Astrocyte (in vitro differentiated cells and primary cell): ENCODE measurements around the gene KIF27. TPM values are rescaled to one million over a fixed set of nuclear protein-coding genes. Genes with fewer than 3 reads are reported as not detected.
"Not testable (repeated sequence)": the region's sequence is repeated elsewhere in the genome, so short reads cannot be mapped to it uniquely, and the experiment has no call there.

Experiments used
- DNase-seq: peaks from one replicate; pipeline ENCODE4 v3.0.0-alpha.2; 2010; ENCODE audit warnings: low read depth
- FAIRE-seq: peaks from 2 replicates; lab custom pipeline; 2011; peaks lifted over from hg19 to GRCh38; lab: Jason Lieb, UNC
- H2AFZ ChIP-seq: 2 replicates; pipeline ENCODE4 v1.6.0; 2012; ENCODE audit warnings: low read depth, low read length, inconsistent platforms
- H3K27ac ChIP-seq: 2 replicates; pipeline ENCODE4 v1.5.1; 2011; ENCODE audit warnings: low read depth, low read length, inconsistent platforms
- H3K27me3 ChIP-seq: 2 replicates; pipeline ENCODE4 v1.6.0; 2011; ENCODE audit warnings: low read length, inconsistent platforms; ENCODE audit not compliant: insufficient read depth
- H3K36me3 ChIP-seq: 2 replicates; pipeline ENCODE4 v1.5.1; 2011; ENCODE audit warnings: low read length, inconsistent platforms; ENCODE audit not compliant: insufficient read depth
- H3K4me1 ChIP-seq: 2 replicates; pipeline ENCODE4 v1.5.1; 2011; ENCODE audit warnings: low read length, inconsistent platforms; ENCODE audit not compliant: insufficient read depth
- H3K4me2 ChIP-seq: 2 replicates; pipeline ENCODE4 v1.6.0; 2012; ENCODE audit warnings: low read length, inconsistent platforms
- H3K4me3 ChIP-seq: 2 replicates; pipeline ENCODE4 v1.5.1; 2011; ENCODE audit warnings: low read depth, mild to moderate bottlenecking, low read length, inconsistent platforms; ENCODE audit not compliant: insufficient read depth
- H3K79me2 ChIP-seq: 2 replicates; pipeline ENCODE4 v1.6.0; 2012; ENCODE audit warnings: mild to moderate bottlenecking, low read length, inconsistent platforms; ENCODE audit not compliant: insufficient read depth
- H3K9ac ChIP-seq: 2 replicates; pipeline ENCODE4 v1.6.0; 2012; ENCODE audit warnings: mild to moderate bottlenecking, low read length, inconsistent platforms
- H3K9me3 ChIP-seq: 2 replicates; pipeline ENCODE4 v1.5.1; 2012; ENCODE audit warnings: low read depth, mild to moderate bottlenecking, low read length, inconsistent platforms; ENCODE audit not compliant: insufficient read depth
- H4K20me1 ChIP-seq: 2 replicates; pipeline ENCODE4 v1.6.0; 2012; ENCODE audit warnings: low read length, inconsistent platforms; ENCODE audit not compliant: insufficient read depth
- H3K27ac Mint-ChIP-seq: one replicate; pipeline ENCODE4 v1.8.0; 2021; ENCODE audit warnings: mild to moderate bottlenecking, mixed read lengths; ENCODE audit not compliant: unreplicated experiment
- H3K27me3 Mint-ChIP-seq: one replicate; pipeline ENCODE4 v1.8.0; 2021; ENCODE audit warnings: low read depth, mixed read lengths; ENCODE audit not compliant: unreplicated experiment
- H3K36me3 Mint-ChIP-seq: one replicate; pipeline ENCODE4 v1.8.0; 2021; ENCODE audit warnings: low read depth, mixed read lengths; ENCODE audit not compliant: unreplicated experiment
- H3K4me1 Mint-ChIP-seq: one replicate; pipeline ENCODE4 v1.8.0; 2021; ENCODE audit warnings: low read depth, mixed read lengths; ENCODE audit not compliant: unreplicated experiment
- H3K4me3 Mint-ChIP-seq: one replicate; pipeline ENCODE4 v1.8.0; 2021; ENCODE audit warnings: mild to moderate bottlenecking, moderate library complexity, mixed read lengths; ENCODE audit not compliant: unreplicated experiment
- H3K9me3 Mint-ChIP-seq: one replicate; pipeline ENCODE4 v1.8.0; 2021; ENCODE audit warnings: mild to moderate bottlenecking, mixed read lengths; ENCODE audit not compliant: unreplicated experiment
- total RNA-seq: library from RNA; stranded (reverse); gene quantifications from 2 replicates; pipeline ENCODE4 v1.2.1, GENCODE V29; 2021

The KIF27 gene
- total RNA-seq, 1 donor from 2014 or later = 2.2 TPM

GRCh38 chr9:83885559-83886240 is 35.5 kb downstream of the KIF27 start:
- H2AFZ ChIP-seq, H3K36me3 Mint-ChIP-seq, H4K20me1 ChIP-seq, H3K36me3 ChIP-seq, H3K79me2 ChIP-seq, H3K4me3 ChIP-seq, H3K27me3 ChIP-seq, H3K9me3 Mint-ChIP-seq, FAIRE-seq, H3K4me1 Mint-ChIP-seq, H3K9ac ChIP-seq, H3K4me1 ChIP-seq, H3K9me3 ChIP-seq, H3K27me3 Mint-ChIP-seq: not testable (repeated sequence)
- Mint-ChIP-seq H3K4me3 (peak overlapping the region; percentile 40), H3K27ac (peak overlapping the region; percentile 87)
- H3K27ac ChIP-seq = peak overlapping the region; percentile 65
- peak overlapping the region; percentile 54 for H3K4me2 ChIP-seq
- DNase-seq = peak; percentile 88

- not testable (repeated sequence) for H3K27ac ChIP-seq, DNase-seq, H3K27ac Mint-ChIP-seq, H3K9me3 Mint-ChIP-seq, H3K36me3 ChIP-seq, H3K4me3 Mint-ChIP-seq, H3K4me1 Mint-ChIP-seq, H3K4me2 ChIP-seq, H3K27me3 Mint-ChIP-seq, H3K36me3 Mint-ChIP-seq, FAIRE-seq, H4K20me1 ChIP-seq, H3K4me3 ChIP-seq, H3K9ac ChIP-seq, H2AFZ ChIP-seq, H3K27me3 ChIP-seq, H3K79me2 ChIP-seq, H3K4me1 ChIP-seq, H3K9me3 ChIP-seq
These were observed 39.4 kb downstream of the KIF27 start for GRCh38 chr9:83881687-83882408.

GRCh38 chr9:83875559-83875958 is 45.7 kb downstream of the KIF27 start:
- H3K4me3 ChIP-seq, H3K9me3 ChIP-seq, H3K27me3 Mint-ChIP-seq, H3K9me3 Mint-ChIP-seq, H3K27ac Mint-ChIP-seq, H2AFZ ChIP-seq, DNase-seq, H3K27ac ChIP-seq, H3K4me1 Mint-ChIP-seq, FAIRE-seq, H3K36me3 ChIP-seq, H3K79me2 ChIP-seq, H3K9ac ChIP-seq, H3K4me2 ChIP-seq, H3K36me3 Mint-ChIP-seq, H4K20me1 ChIP-seq, H3K4me3 Mint-ChIP-seq, H3K27me3 ChIP-seq, H3K4me1 ChIP-seq: not testable (repeated sequence)

- not testable (repeated sequence) for H3K36me3 Mint-ChIP-seq, H2AFZ ChIP-seq, DNase-seq, H4K20me1 ChIP-seq, H3K27me3 ChIP-seq, H3K9me3 ChIP-seq, H3K4me3 ChIP-seq, H3K9ac ChIP-seq, H3K4me3 Mint-ChIP-seq, H3K27ac ChIP-seq, H3K4me2 ChIP-seq, H3K27ac Mint-ChIP-seq, H3K79me2 ChIP-seq, FAIRE-seq, H3K4me1 ChIP-seq, H3K9me3 Mint-ChIP-seq, H3K36me3 ChIP-seq, H3K4me1 Mint-ChIP-seq, H3K27me3 Mint-ChIP-seq
These were observed 71.3 kb downstream of the KIF27 start for GRCh38 chr9:83849895-83850294.

- FAIRE-seq = peak; percentile 63
- H3K9ac ChIP-seq, H3K27ac Mint-ChIP-seq, H3K9me3 ChIP-seq, H3K4me2 ChIP-seq, H3K4me1 ChIP-seq, H3K36me3 Mint-ChIP-seq, H3K9me3 Mint-ChIP-seq, H3K27me3 ChIP-seq, H2AFZ ChIP-seq, H3K4me3 ChIP-seq, DNase-seq, H3K36me3 ChIP-seq, H4K20me1 ChIP-seq, H3K4me1 Mint-ChIP-seq, H3K27me3 Mint-ChIP-seq, H3K4me3 Mint-ChIP-seq, H3K79me2 ChIP-seq, H3K27ac ChIP-seq: not testable (repeated sequence)
These were observed 84.1 kb downstream of the KIF27 start for GRCh38 chr9:83837070-83837643.
